Measurements from ENCODE around the gene SLC34A3.
A peak's percentile ranks its signal among the peaks of the same experiment; 100 is the strongest.

The SLC34A3 gene

GRCh38 chr9:137230705-137231371, at the start of gene SLC34A3:
Gene SLC34A3, plus strand, starts transcription at chr9:137230901. Its CDS starts 802 bp downstream, at chr9:137231703.
- DNase-seq = no peak

DNA sequence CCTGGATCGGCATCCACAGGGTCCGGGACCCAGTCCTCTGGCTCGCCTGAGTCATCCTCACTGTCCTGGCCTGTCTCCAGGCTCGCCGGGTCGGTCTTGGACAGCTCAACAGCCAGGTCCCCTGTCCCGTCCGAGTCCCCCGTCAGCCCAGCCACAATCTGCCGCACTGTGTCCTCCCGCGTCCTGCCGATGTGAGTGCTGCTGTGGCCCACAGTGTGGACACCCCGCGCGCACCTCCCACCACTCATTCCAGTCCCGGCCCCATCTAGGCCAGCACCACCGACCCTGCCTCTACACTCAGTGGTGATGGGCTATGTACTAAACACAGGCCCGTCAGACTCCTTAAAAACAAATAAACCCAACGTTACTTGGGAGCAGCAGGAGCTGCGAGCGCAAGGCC, 49.0 kb upstream of the SLC34A3 start:
- no peak for DNase-seq

GRCh38 chr9:137182836-137183235, 47.9 kb upstream of the SLC34A3 start:
- DNase-seq = no peak

GRCh38 chr9:137183980-137184595, 46.6 kb upstream of the SLC34A3 start:
- DNase-seq = no peak

DNA sequence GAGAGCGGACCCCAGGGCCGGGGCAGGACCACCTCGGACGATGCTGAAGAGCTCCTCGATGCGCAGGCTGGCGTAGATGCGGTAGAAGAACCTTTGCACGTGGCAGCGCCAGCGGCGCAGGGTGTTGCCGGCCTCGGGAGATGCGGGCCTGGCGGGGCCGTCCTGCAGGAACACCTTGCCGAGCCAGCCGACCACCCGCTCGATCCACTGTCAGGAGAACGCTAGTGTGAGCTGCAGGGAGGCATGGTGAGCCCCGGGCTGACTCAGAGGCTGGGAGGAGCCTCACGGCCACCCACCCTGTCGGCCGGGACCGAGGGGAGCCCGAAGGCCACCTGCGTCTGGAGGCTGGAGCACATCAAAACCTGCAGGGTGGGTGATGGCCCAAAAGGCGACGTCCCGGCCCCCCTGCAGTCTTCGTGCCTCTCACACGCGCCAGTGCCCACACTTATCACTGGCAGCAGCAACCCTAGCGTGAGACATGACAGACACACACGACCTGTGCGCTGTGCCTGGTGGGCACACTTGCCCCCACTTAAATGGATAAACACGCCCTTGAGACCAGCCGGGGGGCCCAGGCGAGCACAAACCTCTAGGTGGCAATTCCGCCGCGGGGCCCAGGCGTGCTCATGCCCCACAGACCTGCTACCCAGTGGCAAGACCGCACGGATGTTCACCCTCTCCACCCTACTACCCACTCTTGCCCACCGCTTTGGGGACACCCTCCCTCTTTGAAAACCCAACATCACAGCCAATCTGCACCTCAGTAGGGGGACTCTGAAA, 45.6 kb upstream of the SLC34A3 start:
- DNase-seq = no peak

GRCh38 chr9:137185921-137186320, 44.8 kb upstream of the SLC34A3 start:
- DNase-seq = no peak

DNA sequence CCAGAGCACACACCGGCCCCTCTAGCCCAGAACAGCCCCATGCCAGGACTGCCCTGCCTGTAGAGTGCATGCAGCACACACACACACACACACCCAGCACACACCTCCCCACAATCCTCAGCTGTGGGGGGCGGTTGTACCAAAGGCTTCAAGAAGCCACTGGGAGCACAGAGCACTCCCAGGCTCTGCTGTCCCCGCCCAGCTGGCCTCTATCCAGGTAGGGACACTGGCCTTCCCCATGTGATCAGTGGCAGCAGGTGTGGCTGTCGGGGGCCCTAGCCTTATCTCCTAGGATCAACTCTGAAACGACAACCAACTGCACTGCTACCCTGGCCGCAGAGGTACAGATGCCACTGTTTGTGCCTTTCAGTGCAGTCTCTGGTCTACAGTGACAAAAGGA, 44.3 kb upstream of the SLC34A3 start:
- no peak for DNase-seq

DNA sequence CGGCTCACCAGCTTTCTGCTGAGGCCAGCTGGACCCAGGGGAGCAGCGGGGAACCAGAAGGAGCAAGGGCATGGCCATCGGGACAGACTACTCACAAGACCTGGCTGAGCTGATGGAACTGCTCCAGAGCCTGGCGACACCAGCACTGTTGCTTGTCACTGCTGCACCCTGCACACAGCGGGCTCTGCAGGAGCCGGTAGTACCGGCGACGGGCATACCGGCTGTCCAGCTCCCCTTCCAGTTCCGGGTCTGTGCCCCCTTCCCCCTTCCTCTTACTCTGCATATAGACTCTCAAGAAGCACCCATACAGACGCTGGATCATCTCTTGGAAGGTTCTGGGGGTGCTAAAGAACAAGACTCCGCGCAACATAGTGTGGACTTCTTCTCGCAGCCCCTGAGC, 43.3 kb upstream of the SLC34A3 start:
- DNase-seq = no peak

GRCh38 chr9:137188086-137188489, 42.6 kb upstream of the SLC34A3 start:
- DNase-seq = no peak

DNA sequence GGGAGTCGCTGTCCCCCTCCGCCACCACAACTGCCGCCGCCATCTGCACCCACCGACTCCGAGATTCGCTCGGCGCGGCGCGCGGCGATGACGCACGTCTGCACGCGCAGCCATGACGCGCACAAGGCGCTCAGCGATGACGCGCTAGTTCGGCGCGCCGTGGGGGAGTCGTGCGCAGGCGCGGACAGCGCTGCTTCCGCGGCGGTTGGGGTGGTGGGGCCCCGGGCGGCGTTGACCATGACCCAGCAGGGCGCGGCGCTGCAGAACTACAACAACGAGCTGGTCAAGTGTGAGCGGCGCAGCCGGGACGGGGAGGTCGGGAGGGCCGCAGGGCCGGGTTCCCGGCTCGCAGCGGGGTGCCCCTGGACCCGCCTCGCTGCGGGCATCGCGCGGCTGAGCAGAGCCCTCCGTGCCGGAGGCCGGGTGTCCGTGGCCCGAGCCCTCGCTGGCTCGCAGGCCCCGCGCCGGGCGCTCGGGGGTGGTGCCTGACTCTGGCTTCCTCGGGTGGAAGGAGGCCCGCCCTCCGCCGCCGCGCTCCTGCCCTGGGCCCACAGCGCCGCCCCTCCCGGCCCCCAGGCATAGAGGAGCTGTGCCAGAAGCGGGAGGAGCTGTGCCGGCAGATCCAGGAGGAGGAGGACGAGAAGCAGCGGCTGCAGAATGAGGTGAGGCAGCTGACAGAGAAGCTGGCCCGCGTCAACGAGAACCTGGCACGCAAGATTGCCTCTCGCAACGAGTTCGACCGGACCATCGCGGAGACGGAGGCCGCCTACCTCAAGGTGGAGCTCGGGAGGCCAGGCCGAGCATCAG, 42.0 kb upstream of the SLC34A3 start, which contains the start of the genes ANAPC2 and SSNA1:
Gene ANAPC2, minus strand, starts transcription at position 71 of the 807 bp plus-strand sequence. Its CDS starts 28 bp downstream, at position 43.
Gene SSNA1, plus strand, starts transcription at position 187 of the 807 bp plus-strand sequence. Its CDS starts 51 bp downstream, at position 238.
- peak; percentile 88 to 97 for DNase-seq

GRCh38 chr9:137189297-137190295, 41.1 kb upstream of the SLC34A3 start:
- DNase-seq = no peak

DNA sequence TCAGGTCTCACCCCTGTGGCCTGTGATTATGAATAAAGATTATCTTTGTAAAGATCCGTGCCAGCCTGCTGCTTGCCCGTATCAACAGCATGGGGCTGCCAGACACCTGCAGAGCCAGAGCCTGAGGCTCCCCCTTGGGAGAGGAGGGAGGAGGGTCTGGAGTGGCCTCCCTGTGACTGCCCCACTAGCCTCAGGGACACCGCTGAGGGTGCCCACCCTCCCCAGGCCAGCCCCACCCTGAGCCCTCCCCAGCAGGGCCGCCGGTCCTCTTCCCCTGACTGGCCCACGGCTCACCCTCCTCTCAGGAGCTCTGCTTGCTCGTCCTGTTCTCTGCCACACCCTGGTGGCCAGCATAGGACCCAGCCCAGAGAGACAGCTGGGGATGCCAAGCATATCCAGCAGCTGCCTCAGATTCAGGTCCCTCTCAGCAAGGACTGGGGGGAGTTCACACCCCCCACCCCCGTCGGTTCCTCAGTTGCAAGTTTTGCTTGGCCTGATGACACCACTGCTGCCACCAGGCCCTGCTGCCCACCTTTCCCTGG, 40.3 kb upstream of the SLC34A3 start:
- no peak for DNase-seq

GRCh38 chr9:137191245-137191644, 39.5 kb upstream of the SLC34A3 start:
- DNase-seq = no peak

DNA sequence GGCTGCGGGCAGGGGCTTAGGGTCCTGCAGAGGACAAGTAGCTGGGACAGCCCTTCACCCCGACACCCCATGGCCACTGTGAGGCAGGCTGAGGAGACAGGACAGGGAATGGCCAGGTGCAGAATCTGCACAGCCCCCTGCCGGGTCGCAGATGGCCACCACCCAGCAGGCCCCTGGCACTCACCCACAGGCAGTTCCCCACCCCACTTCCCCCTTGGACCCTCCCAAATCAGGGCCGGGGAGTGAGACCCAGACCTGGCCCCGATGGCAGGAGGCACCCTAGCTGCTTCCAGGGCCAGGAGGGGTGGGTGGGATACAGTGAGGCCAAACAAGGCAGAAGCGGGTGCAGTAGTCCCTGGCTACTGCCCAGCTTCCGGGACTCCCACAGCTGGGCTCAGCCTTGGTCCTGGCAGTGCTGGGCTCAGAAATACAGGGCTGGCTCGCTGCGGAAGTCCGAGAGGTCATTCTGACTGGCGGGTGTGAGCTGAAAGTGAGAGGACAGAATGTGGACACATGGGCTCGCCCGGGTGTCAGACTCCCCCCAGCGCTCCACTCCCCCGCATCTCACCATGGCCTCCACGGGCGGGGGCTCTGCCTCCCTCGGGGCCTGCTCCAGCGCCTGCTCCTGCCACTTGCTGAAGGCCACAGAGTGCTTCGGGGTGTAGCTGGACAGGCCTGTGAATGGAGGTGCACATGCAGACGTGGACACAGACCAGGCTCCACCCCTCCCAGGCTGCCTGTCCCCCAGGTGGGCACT, 38.8 kb upstream of the SLC34A3 start:
- no peak for DNase-seq

DNA sequence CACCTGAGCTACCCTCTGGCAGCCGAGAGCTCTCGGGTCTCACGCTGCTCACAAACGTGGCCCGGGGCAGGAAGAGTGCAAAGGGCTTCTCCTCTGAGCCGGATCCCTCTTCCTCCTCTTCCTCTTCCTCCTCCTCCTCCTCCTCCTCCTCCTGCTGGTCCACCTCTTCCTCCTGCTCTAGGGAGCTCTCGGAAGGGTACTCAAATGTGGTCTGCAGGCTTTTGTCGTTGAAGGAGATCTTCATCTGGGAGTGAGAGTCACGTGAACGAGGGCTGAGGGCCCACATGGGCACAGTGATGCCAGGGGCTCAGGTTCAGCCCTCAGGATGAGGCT, 38.3 kb upstream of the SLC34A3 start:
- no peak for DNase-seq

DNA sequence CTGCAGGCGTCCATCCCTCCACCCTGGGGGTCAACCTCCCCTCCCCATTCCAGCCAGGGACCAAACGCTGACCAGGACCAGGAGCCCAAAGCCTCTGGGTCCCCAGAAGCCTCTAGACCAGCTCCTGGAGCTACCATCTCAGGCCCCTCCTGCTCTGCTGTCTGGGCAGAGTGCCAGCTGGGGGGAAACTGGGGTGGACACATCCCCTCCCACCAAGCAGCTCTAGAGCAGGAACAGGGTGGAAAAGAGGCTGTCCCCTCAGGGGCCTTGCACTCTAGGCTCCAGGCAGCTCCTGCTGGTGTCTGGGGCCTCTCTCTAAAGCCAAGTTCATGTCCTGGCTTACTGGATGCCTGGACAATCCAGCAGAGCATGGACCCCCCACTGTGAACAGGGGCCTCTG, 37.8 kb upstream of the SLC34A3 start:
- DNase-seq = no peak

- DNase-seq = no peak
These were observed 36.9 kb upstream of the SLC34A3 start for GRCh38 chr9:137193771-137194170.

- peak; percentile 42 to 80 for DNase-seq
These were observed 36.3 kb upstream of the SLC34A3 start for GRCh38 chr9:137194388-137194787.

DNA sequence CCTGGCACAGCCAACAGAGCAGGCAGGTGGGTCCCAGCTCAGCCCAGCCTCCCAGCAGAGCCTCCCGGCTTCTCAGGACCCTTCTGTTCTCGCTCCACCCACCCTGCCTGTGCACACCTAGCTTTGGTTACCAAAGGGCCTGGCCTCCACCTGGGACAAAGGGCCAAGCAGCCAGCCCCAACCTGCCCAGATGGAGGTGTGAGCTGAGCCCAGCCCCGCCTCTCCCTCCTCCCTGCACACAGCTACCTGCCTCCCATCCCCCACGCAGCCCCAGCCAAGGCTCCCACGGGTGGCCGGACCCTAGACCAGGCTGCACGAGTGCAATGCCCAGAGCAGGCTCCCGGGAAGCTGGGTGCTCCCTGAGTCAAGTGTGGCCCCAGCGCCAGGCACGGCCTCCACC, 35.8 kb upstream of the SLC34A3 start:
- DNase-seq = no peak

DNA sequence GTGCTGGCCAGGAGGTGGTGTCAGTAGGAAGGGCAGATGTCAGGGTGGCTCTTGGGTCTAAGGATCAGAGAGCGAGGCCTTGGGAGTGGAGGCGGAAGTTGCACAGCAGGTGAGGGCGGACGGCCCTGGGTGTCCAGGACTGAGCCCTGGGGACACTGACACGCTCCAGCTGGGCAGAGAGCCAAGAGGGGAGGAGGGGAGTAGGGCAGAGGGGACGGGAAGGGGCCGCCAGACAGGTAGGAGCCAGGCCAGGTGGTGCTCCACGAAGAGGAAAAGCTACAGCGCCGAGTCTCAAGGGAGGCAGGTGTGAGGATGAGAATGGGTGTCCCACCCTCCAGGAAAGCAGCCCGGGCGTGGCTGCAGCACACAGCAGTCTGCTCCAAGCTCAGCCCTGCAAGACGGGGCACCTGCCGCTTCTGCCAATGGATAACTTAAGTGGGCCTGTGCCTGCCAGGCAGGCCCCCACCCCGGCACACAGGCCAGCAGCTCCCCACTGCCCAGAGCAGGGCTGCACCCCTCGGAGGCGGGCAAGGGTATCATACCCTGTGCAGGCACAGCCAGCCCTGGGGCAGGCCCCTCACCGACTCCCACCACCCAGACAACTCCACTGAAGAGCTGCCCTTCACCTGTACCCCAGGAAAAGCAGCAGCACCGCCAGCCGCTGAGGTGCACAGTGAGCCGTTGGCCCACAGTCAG, 35.0 kb upstream of the SLC34A3 start:
- DNase-seq = no peak
